ENCODE data around the gene PXT1.

The PXT1 gene

DNA sequence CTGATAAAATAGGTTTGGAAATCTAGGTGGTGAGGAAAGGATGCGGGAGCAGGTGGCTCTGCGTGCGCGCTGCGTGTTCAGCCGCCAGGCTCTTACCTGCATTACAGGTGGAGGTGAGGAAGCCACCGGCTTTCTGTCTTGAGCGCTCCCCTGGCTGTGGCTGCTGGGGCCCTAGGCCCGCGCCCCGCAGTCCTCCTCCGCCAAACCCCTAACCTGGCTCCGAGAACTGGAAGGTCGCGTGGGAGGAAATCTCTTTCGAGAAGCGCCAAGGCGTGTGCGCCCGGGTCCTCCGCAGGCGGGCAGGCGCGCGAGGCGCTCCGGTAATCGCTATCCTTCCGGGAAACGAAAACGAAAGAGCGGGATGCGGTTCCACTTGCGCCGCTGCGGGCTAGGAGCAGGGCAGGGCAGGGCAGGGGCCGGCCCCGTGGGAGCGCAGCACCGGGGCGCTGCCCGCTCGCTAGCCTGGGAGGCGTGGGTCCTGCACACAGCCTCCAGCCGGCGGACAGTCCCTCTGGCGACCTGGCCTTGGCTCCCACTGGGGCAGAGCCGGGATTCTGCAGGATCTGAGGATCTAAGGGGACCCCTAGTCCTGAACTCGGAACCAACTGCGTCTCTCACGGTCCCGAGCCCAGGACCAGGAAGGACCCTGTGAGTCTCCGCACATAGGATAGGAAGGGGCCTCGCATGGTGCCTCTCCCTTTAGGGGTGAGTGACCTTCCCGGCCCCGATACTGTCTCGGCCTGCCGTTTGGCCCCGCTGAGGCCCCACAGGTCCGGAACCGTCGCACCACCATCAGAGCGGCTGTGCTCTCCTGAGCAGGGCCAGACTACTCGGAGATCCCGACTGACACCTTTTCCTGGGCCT, 55.0 kb downstream of the PXT1 start, which contains the start of gene ETV7:
Gene ETV7, minus strand, starts transcription at position 230 of the 864 bp plus-strand sequence. Its CDS starts 128 bp downstream, at position 102.
- no peak for DNase-seq

GRCh38 chr6:36386495-36387439, 55.9 kb downstream of the PXT1 start:
- DNase-seq = peak; percentile 33

GRCh38 chr6:36384095-36384494, 58.6 kb downstream of the PXT1 start:
- DNase-seq = no peak

DNA sequence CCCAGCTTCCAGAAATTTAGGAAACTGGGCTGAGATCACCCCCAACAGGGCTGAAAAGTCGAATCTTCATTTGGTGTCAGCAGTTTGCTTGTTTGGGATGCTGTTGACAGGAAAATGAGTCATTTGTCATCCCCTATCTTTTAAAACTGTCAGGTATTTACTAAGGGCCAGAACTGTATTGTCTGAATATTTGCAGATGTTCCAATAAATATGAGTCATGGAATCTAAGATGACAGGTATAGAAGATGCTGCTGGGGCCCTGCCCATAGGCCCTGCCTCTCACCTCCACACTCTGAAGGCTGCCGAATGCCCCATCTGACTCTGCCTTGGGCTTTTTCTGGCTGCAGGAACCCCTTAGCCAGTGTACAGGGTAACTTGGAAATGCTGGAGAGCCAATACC, 59.0 kb downstream of the PXT1 start:
- no peak for DNase-seq

- no peak for DNase-seq
These were observed 59.7 kb downstream of the PXT1 start for GRCh38 chr6:36382976-36383375.

DNA sequence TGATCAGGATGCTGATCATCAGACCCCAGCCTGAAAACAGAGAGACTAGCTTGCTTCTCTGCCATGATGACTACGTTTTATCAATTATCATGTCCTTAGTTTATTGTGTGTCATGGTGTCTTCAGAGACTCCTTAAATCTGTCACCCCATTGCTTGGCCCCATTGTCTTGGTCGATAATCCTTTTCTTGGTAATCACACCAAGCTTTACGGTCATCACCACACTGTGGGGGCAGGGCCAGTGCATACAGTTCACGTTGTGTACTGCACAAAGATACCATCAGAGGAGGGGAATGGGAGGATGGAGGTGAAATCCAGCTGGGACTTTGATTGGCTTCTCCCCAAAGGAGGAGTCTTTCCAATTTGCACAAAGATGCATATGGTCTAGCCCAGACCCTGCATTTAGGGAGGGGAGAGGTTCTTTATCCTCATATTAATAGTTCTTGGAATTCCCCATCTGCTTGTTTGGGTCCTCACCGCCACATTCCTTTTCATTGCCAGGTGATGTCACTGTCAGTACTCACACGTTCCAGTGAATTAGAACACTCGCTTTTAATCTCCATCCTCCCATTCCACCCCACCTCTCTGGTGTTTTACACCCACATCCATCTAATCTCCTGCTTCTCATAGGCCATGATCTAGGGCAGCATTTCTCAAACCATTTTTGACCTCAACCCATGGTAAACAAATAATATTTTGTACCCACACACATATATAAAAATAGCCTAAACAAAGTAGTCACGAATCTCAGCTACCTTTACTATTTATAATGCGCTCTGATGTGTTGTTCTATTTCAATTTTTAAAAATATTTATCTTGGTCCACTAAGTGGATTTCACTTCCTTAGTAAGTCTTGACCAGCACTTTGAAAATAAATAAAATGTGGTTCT, 60.9 kb downstream of the PXT1 start:
- no peak for DNase-seq

GRCh38 chr6:36380166-36380565, 62.5 kb downstream of the PXT1 start:
- no peak for DNase-seq

DNA sequence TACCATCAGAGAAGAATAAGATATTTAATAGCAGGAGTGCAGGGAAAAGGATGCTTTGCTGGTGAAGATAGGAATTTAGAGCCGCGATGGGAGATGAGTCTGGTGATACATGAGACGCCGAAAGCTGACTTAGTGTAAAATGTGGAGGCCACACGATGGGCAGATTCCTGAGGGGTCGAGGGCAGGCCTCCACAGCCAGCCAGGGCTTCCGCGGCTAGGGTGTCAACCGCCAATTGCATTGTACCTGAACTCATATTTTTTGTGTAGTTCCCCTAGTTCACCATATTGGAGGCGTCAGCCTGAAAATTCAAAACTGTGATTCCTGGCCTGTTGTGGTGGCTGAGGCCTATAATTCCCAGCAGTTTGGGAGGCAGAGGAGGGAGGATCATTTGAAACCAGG, 63.7 kb downstream of the PXT1 start:
- no peak for DNase-seq

DNA sequence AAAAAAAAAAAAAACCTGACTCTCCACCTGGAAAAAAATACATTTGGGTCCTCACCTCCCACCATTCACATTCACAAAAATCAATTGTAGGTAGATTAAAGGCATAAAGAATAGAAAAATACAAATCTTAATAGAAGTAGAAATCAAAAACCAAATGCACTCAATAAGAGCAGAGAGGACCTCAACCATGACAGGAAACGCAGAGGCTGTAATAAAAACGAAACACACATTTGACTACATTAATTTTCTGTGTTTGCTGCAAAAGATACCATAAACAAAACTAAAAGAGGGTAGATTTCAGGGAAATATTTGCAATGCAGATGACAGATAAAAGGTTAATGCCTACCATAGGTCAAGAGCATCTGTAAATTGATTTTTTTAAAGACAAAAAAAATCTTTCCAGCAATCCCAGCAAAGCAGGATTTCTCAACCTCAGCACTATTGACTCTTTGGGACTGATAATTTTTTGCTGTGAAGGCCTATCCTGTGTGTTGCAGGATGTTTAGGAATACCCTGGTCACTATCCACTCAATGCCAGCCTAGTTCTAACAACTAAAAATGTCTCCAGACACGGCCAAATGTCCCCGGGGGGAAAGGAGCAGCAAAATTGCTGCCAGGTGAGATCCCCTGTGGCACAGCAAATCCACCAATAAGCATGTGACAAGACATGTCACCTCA, 64.3 kb downstream of the PXT1 start:
- no peak for DNase-seq

GRCh38 chr6:36377594-36377993, 65.1 kb downstream of the PXT1 start:
- no peak for DNase-seq

- DNase-seq = no peak
These were observed 65.9 kb downstream of the PXT1 start for GRCh38 chr6:36376742-36377141.

GRCh38 chr6:36376183-36376582, 66.5 kb downstream of the PXT1 start:
- no peak for DNase-seq

DNA sequence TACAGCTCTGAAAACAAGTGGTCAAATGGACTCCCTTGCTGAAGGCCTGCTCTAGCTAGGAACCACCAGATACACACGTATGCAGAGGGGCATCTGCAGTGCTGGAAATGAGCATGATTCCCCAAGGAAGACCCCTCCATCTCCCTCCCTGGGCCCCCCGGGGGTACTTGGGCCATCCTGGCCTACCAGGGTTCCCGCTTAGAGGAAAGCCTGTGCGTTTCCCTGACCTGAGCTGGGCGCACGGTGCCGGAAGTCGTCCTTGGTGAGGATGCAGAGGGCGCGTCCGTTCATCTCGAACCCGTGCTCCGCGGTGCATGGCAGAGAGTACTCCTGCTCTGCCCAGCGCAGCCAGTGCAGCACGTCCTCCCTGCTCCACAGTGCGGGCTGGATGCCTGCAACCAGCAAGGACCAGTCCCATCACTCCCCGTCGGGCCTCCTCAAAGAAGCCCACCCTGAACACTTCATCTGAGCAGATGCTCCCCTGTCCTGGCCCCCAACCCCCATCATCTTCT, 67.0 kb downstream of the PXT1 start:
- no peak for DNase-seq

DNA sequence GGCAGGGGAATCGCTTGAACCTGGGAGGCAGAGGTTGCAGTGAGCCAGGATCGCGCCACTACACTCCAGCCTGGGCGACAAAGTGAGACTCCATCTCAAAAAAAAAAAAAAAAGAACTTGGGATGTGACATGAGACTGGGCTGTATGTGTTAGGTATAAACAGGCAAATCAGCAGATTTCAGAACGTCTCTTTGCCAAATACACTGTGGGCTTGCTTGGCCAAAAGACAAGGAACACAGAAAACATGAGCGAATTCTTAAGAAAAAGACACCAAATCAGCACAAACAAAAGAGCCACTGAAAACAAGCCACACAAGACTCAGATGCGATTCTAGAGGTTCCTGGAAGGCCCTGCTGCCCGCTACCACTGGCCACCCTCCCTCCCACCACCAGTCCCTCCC, 67.7 kb downstream of the PXT1 start:
- DNase-seq = no peak

DNA sequence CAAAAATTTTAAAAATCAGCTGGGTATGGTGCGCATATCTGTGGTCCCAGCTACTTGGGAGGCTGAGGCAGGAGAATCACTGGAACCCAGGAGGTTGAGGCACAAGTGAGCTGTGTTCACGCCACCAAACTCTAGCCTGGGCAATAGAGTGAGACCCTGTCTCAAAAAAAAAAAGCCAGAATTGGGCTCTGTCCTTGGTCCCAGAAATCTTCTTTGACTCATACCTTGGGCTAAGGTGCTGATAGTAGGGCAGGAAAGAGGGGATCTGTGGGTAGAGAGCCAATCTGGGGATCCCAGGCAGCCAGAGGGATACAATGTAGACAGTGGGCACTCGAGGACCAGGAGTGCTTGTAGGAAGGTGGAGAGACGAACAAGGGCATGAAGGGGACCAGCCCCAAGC, 68.5 kb downstream of the PXT1 start:
- DNase-seq = no peak

DNA sequence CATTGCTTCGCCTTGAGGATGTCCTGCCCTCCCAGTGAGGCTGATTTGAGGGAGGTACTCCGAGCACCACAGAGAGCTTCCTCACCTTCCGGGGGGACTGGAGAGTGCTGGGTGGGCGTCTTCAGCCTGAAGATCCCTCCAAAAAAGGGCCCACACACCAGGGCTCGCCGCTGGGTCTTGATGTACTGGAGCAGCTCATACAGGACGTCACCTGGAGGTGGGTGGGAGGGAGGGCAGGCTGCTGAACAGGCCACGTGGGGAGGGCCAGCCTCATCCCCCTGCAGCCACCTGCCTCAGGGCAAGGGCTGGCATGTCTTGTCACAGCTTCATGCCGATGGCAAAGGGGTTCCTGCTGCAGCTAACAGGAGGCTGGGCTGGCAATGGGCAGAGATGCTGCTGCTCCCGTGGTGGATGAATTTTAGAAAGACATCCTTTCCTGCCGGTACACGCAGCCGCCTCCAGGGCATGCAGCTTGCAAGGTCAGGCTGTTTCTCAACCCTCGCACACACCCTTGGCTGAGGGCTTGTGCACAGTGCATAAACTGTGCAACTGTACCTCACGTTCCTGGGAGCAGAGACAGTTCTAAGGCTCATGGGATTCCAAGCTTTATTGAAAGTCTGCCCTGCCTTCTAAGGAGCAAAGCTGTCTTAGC, 69.2 kb downstream of the PXT1 start:
- DNase-seq = no peak

DNA sequence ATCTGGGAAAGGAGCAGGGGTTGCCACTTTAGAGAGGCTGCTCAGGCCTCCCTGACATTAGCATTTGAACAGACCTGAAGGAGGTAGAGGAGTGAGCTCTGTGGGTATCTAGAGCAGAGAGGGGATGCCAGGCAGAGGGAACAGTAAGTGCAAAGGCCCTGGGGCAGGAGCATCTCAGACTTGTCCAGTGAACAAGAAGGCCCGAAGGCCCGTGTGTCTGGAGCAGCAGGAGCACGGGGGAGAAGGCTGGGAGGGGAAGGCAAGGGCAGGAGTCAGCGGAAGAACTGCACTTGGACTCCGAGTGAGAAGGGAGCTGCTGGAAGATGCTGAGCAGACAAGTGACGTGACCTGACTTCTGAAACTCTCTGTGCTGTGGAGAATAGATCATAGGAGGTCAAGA, 70.6 kb downstream of the PXT1 start:
- DNase-seq = no peak

GRCh38 chr6:36371211-36371610, 71.4 kb downstream of the PXT1 start:
- no peak for DNase-seq

- DNase-seq = no peak
These were observed 72.0 kb downstream of the PXT1 start for GRCh38 chr6:36370638-36371037.

DNA sequence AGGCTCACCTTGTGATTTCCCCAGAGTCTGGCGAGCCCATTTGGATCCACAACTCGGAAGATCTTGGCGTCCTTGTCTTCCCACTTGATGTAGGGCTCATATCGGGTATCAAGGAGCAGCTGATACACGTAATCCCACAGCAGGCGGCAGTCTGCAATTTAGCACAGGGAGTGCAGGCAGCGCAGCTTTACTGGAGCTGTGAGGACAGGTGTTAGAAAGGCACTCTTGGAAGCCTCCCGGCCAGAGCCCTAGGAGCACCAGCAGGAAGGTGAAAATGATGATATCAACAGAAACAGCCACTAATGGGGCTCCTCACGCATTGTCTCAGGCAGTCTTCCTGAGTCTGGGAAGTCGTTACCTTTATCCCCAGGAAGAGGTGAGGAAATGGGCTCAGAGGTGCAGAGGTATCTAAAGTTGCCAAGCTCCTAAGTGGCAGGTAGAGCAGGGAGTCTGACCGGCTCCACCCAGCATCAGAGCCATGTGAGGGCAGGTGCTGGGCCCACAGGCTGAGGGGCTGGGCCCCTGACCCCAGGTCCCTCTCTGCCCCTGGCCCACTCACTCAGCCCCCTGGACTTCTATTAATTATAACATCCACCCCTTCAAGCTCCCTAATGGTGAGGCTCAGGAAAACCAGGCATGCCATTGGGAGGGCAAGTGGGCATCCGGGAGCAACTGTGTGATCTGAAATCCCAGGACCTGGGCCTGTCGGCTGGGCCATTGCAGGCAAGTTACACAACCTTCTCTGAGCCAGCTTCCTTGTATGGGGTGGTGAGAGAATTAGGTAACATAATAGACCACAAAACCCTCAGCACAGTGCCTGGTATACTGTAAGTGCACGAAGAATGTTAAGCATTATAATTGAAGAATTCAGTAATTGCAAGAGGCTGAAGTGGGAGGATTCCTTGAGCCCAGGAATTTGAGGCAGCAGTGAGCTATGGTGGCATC, 73.5 kb downstream of the PXT1 start:
- DNase-seq = no peak

All from amniotic stem cell (primary cell).